HG02852 (cell line): Measurements from ENCODE around the gene PCMTD2.

ENCODE experiments used
- ATAC-seq: cut with Tn5 transposase; IDR thresholded peaks from one replicate; pipeline ENCODE4 v1.9.1; 2021; ENCODE audit warnings: mild to moderate bottlenecking, moderate library complexity; ENCODE audit not compliant: unreplicated experiment

Gene PCMTD2

DNA sequence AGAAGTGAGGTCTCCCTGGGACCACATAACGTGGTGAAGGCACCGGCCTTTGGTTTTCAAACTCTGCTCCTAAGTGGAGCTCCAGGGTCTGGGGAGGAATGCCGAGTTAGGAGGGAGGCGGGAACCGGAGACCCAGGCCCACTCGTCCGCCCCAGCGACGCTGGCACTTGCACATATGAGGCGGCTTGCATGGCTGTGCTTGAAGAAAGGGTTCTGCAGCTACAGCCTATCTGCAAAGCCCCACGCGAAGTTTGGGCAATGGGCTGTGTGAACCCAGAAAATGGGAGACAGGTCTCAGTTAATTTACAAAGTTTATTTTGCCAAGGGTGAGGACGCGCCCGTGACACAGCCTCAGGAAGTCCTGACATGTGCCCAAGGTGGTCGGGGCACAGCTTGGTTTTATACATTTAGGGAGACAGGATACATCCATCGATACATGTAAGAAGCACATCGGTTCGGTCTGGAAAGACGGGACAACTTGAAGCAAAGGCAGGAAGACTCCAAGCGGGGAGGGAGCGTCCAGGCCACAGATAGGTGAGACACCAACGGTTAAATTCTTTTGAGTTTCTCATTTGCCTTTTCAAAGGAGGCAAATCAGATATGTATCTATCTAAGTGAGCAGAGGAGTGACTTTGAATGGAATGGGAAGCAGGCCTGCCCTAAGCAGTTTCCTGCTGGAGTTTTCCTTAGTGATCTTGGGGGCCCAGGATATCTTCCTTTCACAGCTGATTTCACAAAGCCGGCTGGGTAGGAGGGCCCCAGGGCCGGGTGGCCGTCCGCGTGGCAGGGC lies 782 bp upstream of the PCMTD2 start:
- no peak for ATAC-seq

DNA sequence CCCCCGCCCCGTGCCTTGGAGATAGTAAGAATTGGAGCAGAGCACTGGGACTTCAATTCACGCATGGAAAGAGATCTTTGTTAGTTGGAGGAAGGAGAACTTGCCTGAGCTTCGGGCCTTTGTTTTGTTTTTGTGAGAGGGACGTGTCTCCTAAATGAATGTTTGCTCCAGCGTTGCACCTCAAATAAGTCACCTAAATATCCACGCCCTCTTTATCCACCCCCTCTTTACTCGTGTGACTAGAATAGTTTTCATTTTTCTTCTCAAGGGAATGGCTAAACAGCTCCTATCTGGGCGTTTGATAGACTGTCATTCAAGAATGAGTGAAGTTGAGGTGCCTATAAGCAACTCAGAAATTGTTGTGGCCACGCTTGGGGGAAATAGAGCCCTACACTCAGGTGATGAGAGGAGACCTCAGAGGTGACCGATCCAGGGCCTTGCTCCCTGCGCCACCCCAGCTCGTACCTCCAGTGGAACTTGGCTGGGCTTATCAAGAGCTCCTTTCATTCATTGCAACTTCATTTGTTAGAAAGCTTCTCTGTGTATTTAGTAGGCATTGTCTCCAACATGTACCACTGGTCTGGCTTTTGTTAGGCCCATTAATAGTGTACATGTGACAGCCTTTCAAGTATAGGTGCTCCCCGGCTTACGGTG lies 861 bp downstream of the PCMTD2 start:
- ATAC-seq, result no peak

DNA sequence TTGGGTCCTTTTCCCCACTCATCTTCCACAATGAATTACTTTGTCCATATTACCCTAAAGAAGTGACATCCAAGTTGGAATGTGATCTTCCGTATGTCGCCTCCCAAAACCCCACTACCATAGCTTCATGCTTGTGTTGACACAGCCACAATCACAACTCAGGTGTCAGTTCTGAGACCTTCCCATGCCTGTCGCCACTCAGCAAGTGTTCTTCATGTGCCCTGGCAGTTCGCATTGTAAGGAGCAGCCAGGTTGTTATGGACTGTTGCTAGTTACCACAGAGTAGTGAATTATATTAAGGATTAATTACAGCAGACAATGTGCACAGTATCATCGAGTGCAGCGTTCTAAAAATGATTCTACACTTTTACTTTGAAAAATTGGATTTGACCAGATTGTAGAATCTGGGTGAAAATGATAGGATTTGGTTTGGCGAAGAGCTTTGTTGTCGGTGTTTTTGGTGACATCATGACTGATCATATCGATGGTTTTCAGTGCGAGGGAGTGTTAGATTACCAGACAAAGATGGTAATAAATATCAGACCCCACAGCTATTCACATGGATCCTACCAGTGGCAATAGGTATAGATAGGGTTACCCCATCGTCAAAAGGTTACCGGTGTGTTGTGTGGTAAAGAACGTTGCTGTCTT lies 1.7 kb downstream of the PCMTD2 start:
- ATAC-seq, result no peak

DNA sequence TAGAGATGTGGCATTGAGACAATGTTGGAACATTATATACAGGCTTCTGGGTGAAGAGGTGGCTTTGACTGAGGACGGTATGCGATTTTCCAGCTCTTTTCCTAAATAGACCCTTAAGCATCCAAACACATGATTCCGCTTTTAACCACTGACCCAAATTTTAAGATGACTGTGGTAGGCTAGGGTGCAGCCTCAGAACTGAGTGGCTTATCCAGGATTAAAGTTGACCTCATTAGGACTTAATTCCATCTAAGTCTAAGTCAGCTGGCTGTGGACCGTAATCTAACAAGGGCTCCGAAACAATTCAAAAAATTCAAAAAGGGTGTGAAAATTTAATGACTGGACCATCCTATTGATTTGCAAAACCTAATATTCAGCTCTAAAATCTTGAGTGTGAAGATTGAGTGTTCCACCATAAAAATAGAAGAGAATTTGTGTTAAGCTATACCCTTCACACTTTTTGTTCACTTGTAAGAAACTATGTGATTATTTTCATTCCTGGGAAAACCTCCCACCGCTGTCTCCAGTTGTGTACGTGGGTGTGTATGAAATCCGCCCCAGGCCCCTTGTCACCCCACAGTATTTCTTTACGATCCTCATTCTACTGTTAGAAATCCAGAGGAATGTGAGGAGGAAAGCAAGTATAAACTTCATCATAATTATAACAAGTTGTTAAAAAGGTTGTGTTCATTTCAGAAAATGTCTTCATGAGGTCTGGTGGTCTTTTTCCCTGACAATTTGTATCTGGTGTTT lies 2.7 kb downstream of the PCMTD2 start:
- no peak for ATAC-seq

DNA sequence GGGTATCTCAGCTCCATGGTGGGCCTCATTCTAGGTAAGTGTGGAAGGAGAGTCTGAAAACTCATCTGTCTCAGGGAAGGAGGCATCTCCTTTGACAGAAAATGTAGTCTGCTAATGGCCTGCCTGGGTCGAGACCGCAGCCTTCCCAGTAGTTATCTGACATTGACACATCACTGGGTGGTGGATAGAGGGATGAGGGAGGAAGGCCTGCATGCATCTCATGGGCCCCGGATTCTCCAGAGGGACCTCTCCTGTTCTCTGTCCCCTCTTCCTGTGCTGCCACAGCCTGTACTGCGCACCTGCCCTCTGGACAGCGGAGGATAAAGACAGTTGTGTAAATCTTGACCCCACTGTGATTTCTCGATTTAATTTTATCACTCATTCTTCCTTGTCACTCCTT lies 4.7 kb downstream of the PCMTD2 start:
- ATAC-seq, result no peak

DNA sequence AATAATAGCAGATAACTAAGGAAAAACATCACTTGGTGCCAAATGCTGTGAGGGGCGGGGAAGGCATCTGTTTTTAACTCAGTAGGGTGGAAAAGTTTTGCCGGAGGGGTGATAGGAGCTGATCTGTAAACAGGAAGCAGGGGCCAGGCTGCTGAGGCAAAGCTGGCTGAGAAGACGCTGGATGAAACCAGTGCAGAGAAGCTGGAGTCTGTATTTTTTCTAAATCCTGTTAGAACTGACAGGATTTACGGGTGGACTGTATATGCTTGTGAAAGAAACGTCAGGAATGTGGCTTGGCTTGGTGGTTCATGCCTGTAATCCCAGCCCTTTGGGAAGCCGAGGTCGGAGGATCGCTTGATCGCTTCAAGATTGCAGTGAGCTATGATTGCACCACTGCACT lies 5.6 kb downstream of the PCMTD2 start:
- ATAC-seq, result no peak

DNA sequence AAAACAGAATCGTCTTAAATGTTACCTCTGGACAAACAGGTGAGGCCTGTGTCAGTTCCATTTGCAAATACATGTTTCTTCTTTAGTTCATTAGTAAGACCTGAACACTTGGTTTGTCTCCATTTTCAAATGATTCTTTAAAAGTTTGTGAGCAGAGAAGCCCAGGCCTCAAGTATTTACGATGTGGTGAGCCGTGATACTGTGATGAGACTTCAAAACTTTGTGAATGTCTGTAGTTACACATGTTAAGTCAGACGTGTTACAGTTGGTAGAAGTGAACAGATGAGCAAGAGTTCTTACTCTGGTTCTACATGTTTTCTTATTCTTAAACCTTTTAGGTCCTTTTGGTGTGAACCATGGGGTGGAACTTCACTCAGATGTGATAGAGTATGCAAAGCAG lies 8.5 kb downstream of the PCMTD2 start:
- no peak for ATAC-seq

DNA sequence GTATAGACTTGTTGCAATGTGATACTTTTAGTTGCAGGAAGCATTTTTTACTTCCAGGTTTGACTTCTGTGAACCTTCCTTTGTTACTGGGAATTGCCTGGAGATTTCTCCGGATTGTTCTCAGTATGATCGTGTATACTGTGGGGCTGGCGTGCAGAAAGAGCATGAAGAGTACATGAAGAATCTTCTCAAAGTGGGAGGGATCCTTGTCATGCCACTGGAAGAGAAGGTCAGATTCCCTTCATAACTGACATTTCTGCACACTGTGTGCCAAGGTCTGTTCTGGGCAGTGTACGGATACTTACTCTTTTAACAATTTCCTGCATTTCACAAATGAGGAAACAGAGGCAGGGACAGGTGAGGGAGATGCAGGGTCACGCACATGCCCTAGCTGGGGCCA lies 9.7 kb downstream of the PCMTD2 start:
- no peak for ATAC-seq

DNA sequence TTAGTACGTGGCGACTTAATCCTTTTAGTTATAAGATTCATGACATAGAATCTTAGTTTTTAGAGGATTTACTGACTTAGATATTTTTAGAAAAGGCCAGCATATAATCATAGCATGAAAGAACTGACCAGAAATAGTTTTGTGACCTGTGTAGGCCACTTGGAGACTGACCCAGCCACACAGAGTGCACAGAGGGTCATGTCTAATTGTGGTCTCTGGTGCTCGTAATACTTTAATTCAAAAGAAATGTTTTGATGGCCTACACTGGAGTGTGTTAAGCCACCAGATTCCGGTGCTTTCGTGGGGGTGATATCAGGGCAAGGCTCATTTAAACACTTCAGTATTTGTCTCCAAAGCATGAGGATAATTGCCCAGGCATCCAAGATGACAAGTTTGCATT lies 11.4 kb downstream of the PCMTD2 start:
- no peak for ATAC-seq

DNA sequence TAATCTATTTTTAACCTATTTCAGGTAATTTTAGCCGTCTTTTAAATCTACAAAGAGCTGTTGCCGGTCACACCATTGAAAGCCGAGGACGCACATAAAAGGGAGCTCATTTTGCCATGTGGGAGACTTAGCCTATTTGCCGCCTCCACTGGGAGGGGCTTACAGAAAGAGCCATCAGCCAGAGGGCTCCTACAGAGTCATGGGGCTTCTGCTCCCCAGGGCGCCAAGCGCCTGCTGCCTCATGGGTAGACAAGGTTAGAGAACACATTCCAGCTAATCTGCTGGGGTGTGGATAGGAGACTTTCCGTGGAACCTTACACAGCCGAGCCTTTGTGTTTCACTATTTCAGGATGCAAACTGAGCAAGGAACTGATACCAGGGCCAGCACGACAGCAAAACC lies 12.6 kb downstream of the PCMTD2 start:
- no peak for ATAC-seq

DNA sequence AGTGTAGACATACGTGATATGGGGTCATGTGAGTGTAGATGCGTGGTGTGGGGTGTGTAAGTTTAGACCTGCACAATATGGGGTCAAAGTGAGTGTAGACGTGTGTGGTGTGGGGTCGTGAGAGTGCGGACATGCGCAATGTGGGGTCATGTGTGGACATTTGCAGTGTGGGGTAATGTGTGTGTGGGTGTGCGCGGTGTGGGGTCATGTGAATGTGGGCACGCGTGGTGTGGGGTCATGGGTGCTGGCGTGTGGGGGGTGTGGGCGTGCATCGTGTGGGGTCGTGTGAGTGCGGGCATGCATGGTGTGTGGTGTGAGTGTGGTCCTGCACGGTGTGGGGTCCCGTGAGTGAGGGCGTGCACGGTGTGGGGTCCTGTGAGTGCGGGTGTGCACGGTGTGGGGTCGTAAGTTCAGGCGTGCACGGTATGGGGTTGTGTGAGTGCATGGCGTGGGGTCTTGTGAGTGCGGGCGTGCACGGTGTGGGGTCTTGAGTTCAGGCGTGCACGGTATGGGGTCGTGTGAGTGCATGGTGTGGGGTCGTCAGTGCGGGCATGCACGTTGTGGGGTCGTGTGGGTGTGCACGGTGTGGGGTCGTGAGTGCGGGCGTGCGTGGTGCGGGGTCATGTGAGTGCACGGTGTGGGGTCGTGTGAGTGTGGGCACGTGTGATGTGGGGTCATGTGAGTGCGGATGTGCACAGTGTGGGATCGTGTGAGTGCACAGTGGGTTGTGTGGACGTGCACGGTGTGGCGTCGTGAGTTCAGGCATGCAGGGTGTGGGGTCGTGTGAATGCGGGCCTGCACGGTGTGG lies 14.3 kb downstream of the PCMTD2 start:
- ATAC-seq, result no peak

DNA sequence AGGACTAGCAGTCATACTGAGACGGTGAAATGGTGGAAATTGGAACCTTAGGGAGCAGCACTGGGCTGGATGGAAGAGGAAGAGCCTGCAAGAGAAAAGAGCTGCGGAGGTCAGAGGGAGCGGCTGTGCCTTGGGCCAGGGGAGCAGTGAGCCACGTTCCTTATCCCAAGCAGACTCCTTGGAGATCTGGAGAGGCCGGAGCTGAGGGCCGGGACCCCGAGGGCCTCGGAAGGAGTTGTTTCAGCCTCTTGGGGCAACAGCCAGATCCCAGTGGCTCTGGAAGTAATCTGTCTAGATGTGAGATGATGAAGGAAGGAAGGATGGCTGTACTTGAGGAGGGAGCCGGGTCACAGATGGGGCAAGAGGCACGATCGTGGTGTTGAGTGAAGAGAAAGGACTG lies 16.1 kb downstream of the PCMTD2 start:
- no peak for ATAC-seq

DNA sequence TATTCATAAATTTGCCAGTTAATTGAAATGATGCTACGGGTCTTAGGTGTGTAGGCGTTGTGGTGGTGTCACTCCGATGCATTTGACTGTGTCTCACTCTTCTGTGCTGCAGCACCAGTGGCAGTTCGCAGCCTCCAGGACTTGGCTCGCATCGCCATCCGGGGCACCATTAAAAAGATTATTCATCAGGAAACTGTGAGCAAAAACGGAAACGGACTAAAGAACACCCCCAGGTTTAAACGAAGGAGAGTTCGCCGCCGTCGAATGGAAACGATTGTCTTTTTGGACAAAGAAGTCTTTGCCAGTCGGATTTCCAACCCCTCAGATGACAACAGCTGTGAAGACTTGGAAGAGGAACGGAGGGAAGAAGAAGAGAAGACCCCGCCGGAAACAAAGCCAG lies 17.6 kb downstream of the PCMTD2 start:
- no peak for ATAC-seq

DNA sequence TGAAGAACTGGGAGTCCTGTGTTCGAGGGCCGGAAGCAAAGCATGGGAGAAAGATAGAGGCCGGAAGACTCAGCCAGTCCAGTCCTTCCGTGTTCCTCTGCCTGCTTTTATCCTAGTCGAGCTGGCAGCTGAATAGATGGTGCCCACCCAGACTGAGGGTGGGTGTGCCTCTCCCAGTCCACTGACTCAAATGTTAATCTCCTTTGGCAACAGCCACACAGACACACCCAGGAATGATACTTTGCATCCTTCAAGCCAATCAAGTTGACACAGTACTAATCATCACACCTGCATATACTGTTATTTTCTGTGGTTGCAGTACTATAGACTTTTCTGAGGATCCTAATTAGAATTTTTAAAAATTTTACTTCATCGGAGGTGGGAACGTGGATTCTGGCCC lies 21.3 kb downstream of the PCMTD2 start:
- ATAC-seq, result no peak

DNA sequence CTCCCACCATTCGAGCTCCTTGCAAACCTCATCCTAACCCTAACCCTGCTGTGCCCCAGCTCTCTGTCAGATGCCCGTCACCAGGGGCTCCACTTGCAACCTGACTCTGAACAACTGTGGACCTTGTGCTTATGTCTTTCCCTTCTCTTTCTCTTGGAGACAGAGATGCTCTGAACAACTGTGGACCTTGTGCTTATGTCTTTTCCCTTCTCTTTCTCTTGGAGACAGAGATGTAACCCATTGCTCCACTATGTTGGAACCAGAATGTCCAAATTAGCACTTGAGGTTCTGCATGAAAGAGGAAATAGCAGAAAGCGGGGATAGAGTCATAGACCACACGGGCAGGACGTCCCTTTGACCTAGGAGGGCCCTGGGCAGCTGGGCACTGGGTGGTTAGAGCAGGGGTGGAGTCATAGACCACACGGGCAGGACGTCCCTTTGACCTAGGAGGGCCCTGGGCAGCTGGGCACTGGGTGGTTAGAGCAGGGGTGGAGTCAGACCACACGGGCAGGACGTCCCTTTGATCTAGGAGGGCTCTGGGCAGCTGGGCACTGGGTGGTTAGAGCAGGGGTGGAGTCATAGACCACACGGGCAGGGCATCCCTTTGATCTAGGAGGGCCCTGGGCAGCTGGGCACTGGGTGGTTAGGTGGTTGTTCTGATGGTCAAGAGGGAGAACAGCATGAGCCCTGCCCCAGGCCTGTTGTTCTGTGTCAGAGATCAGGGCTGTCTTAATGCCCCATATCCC lies 22.2 kb downstream of the PCMTD2 start:
- no peak for ATAC-seq

DNA sequence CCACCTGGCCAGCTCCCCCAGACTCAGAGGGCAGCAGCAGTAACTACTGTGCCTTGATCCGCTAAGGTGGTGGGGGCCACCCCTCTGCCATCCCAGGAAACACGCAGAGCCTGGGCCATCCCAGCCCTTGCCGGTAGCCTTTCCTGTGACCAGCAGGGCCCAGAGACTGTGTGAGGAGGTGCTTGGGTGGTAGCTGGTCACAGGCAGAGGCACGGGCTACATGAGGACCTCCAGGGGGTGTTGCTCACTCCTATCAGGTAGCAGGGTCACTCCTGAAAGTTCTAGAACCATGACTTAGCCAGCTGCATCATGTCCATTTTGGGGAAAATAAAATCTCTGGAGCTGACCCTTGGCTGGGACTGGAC lies 22.8 kb downstream of the PCMTD2 start:
- ATAC-seq, result no peak

DNA sequence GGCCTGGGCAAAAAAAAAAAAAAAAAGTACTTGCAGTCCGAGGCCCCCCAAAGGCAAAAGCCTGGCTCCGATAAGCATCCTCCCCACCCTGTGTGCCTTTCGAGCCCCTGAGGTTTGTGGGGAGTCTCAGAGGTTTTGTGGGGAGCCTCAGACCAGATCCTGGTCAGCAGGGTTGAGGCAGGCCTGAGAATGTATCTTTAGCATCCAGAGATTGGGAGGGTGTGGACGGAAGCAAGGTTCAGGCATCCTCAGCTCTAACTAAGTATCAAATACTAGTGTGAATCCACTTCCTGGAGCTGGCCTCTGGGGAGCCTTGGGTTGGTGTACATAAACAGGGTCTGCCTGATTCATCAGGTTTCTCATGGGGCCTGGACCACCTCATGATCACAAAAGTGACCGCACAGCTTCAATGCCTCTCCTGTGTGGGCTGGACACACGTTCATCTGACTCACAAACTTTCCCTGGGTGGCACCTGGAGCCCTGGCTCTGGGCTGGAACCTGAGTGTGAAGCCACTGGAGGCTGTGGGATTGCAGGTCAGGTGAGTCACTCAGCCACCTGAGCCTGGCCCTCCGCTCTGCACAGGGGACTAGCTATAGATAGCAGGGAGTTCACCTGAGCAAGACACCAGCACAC lies 24.4 kb downstream of the PCMTD2 start:
- no peak for ATAC-seq

DNA sequence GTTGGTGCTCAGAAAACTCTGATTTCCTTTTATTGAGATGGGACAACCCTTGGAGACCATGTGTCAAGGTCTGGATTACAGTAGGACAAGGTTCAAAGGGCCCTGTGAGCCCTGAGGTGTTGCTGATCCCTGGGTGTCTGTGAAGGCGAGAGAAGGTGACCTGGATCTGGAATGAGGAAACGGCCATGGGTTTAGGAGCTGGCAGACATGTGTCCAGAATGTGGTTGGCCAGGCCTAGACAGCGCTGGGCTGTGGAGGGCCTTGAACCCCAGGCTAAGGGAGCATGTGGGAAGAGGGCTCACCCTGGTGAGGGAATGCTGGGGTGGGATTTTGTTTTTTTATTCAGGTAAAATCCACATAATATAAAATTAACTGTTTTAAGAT lies 24.9 kb downstream of the PCMTD2 start:
- ATAC-seq, result no peak

DNA sequence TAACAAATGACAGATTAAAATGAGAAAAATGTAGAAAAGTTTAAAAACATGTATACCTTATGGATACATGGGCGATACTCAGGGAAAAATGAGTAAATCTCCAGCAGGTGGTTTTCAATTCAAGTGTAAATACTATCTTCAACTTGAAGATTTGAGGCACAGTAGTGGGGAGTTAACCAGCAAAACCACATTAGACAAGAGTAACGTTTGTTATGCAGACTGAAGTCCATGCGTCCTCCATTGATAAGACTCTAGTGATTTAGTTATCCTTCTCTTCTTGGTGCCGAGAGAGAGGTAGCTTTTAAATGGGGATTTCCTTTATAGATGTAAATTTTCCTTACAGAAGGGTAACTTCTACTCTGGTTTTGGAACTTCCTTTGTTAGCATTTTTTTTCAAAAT lies 28.1 kb downstream of the PCMTD2 start:
- no peak for ATAC-seq
